ENCODE measurements around the gene CSAD. TPM values are rescaled to one million over a fixed set of nuclear protein-coding genes. Genes with fewer than 3 reads are reported as not detected.
A peak's percentile ranks its signal among the peaks of the same experiment; 100 is the strongest.

CSAD gene
- total RNA-seq, 1 donor from 2014 or later = 30.7 TPM

DNA sequence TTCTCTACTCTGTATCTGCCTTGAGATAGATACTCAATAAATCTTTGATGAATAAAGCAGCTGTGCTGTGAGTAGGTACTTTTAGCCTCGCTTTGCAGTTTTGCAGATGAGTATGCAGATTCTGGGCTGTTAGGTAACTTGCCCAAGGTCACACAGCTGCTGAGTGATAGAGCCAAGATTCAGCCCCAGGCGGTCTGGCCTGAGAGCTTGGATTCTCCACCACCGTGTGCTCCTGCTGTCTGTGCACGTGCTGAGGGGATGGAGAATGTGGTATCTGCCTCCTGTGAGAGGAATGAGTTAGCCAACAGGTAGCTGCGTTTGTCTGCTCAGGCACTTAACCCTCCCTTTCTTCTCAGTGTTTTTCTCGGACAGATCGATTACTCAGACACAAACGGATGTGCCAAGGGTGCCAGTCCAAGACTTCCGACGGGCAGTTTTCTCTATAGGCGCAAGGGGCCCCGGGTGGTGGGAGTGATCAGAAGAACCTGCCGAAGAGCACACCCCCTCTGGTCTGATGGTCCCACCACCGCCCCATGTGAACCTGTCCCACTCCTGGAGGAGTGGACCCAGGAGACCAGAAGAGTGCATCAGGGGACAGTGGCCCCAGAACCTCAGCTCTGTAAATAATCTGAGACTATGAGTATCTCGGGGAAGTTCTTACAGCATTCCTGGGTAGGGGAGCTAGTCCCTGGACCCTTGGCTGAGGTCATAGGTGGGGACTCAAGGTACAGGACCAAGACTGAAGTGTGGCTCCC is 6.6 kb upstream of the CSAD start:
- Histone ChIP-seq H3K27me3 (no peaks in the 10 kb centered on the region), H3K4me1 (peaks cover 0 to 32% of the 10 kb centered on the region in 2 donors), H3K36me3 (peaks cover 45 to 65% of the 10 kb centered on the region in 2 donors), H3K4me3 (no peak overlapping the region), H3K27ac (no peak overlapping the region), H3K9me3 (no peaks in the 10 kb centered on the region)
- TF ChIP-seq, protein P1, sequence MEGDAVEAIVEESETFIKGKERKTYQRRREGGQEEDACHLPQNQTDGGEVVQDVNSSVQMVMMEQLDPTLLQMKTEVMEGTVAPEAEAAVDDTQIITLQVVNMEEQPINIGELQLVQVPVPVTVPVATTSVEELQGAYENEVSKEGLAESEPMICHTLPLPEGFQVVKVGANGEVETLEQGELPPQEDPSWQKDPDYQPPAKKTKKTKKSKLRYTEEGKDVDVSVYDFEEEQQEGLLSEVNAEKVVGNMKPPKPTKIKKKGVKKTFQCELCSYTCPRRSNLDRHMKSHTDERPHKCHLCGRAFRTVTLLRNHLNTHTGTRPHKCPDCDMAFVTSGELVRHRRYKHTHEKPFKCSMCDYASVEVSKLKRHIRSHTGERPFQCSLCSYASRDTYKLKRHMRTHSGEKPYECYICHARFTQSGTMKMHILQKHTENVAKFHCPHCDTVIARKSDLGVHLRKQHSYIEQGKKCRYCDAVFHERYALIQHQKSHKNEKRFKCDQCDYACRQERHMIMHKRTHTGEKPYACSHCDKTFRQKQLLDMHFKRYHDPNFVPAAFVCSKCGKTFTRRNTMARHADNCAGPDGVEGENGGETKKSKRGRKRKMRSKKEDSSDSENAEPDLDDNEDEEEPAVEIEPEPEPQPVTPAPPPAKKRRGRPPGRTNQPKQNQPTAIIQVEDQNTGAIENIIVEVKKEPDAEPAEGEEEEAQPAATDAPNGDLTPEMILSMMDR (IDR thresholded peaks at IDR 0.05) = no peak
- intact Hi-C loops (cut with DNase I) = no loop called here
- DNase-seq (ENCODE audit: low spot score in 2 of 2) = peak in 1 of 2 donors; percentile 41

DNA sequence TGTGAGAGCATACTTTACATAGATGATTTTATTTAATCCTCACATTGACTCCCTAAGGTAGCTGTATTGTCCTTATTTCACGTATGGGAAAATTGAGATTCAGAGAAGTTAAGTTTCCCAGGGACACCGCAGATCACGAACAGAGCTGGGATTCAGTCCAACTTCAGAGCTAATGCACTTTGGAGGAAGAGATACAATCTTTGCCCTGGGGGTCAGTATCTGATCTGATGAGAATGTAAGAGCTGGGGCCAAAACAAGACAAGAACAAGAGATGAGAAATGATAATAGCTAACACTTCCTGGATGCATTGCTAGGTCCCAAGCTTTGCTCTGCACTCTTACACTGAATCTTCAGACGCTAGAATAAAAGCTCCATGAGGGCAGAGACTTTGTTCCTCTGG is 6.0 kb upstream of the CSAD start:
- H3K4me1 ChIP-seq = peaks cover 3 to 37% of the 10 kb centered on the region in 2 donors
- no peak overlapping the region for H3K4me3 ChIP-seq
- peak in 1 of 2 donors; percentile 5 for DNase-seq (ENCODE audit: low spot score in 2 of 2)
- TF ChIP-seq, protein P1 (IDR thresholded peaks at IDR 0.05) = no peak
- intact Hi-C loops (cut with DNase I) = no loop called here
- no peaks in the 10 kb centered on the region for H3K9me3 ChIP-seq
- no peaks in the 10 kb centered on the region for H3K27me3 ChIP-seq
- H3K27ac ChIP-seq = no peak overlapping the region
- H3K36me3 ChIP-seq = peaks cover 47 to 71% of the 10 kb centered on the region in 2 donors

DNA sequence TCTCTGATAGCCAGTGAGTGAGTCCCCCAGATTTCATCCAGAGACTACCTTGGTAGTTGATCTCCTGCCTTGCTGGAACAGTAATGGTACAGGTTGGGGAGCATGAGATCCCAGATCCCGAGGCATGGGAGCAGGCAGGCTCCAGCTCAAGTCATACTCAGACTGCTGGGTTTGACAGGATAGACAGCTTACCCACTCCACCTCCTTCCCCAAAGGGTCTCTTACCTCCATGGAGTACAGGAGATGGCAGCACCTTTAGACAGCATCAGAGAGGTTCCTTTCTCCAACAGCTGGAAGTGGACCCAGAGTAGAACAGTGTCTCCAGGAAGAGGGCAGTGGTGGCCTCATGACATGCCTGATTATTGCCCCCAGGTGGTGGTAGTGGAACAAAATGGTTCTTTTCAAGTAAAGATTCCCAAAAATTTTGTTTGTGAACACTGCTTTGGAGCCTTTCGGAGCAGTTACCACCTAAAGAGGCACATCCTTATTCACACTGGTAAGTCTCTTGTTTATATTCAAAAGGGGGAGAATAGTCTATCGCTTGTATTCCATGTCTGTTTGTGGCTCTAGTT is 4.9 kb upstream of the CSAD start:
- Histone ChIP-seq H3K4me3 (no peak overlapping the region), H3K27me3 (no peaks in the 10 kb centered on the region), H3K4me1 (peaks cover 7 to 45% of the 10 kb centered on the region in 2 donors), H3K9me3 (no peaks in the 10 kb centered on the region), H3K27ac (no peak overlapping the region), H3K36me3 (peaks cover 47 to 63% of the 10 kb centered on the region in 2 donors)
- DNase-seq (ENCODE audit: low spot score in 2 of 2) = peak in 1 of 2 donors; percentile 31
- TF ChIP-seq, protein P1 (IDR thresholded peaks at IDR 0.05) = no peak
- intact Hi-C loops (cut with DNase I) = no loop called here

DNA sequence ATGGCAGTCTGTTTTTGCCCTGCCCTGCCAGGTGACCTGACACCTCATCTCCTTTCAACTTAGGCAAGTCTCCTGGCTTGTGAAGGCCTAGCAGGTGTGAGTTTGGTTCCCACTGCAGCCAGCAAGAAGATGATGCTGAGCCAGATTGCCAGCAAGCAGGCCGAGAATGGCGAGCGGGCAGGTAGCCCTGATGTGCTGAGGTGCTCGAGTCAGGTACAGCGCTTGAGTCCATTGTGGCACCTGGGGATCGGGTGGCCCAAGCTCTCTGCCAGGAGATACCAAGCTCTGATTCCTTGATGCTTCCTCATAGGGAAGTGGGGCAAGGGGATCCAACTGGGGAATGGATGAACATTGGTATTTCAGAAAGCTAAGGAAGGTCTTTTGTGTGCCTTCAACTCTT is 4.1 kb upstream of the CSAD start:
- Histone ChIP-seq H3K27ac (no peak overlapping the region), H3K9me3 (no peaks in the 10 kb centered on the region), H3K27me3 (no peaks in the 10 kb centered on the region), H3K4me1 (peaks cover 7 to 40% of the 10 kb centered on the region in 2 donors), H3K4me3 (no peak overlapping the region), H3K36me3 (peaks cover 47 to 63% of the 10 kb centered on the region in 2 donors)
- peak in 1 of 2 donors; percentile 41 for DNase-seq (ENCODE audit: low spot score in 2 of 2)
- intact Hi-C loops (cut with DNase I) = no loop called here
- TF ChIP-seq, protein P1 (IDR thresholded peaks at IDR 0.05) = no peak

DNA sequence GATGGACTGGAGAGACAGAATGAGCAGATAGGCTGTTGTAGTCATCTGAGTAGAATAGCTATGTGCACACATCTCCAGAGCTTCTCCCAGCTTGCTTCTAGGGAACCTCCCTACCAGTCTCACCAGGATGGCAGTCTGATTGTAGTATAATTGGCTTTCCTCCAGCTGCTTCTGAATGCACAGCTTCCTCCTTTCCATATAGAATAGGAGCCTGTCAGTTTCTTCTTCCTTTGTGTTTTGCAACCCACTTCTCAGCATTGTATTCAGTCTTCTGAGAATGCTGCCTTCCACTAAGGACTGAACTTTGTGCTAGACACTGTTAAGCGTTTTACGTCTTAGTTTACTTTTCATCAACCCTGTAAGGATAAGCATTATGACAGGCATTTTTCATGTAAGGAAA is 2.2 kb upstream of the CSAD start:
- Histone ChIP-seq H3K27ac (no peak overlapping the region), H3K4me3 (peak overlapping the region in 1 of 2 donors; percentile 91), H3K27me3 (no peaks in the 10 kb centered on the region), H3K36me3 (peaks cover 42 to 56% of the 10 kb centered on the region in 2 donors), H3K4me1 (peaks cover 7 to 41% of the 10 kb centered on the region in 2 donors), H3K9me3 (no peaks in the 10 kb centered on the region)
- DNase-seq (ENCODE audit: low spot score in 2 of 2) = peak in 1 of 2 donors; percentile 40
- intact Hi-C loops (cut with DNase I) = no loop called here
- TF ChIP-seq, protein P1 (IDR thresholded peaks at IDR 0.05) = no peak

All from ascending aorta (tissue), 2 donors.